Neural cell (in vitro differentiated cells): ENCODE data around the gene C3. TPM values are rescaled to one million over a fixed set of nuclear protein-coding genes. Genes with fewer than 3 reads are reported as not detected.

Experiments
- H2AFZ ChIP-seq: fragments of 200-600, 300-800 bp; sonication (generic), shearing (Covaris generic); 2 replicates; pipeline ENCODE4 v1.6.0; 2014; ENCODE audit warnings: low read depth, mild to moderate bottlenecking, antibody characterized with exemption, low read length, moderate library complexity
- H3F3A ChIP-seq: fragments of 200-600 bp; shearing (Covaris generic); 2 replicates; pipeline ENCODE4 v1.6.1; 2016; ENCODE audit warnings: mild to moderate bottlenecking, moderate library complexity, mixed read lengths, antibody characterized with exemption, low read length; ENCODE audit not compliant: insufficient read depth, poor library complexity, severe bottlenecking
- H3K27ac ChIP-seq: fragments of 200-600, 300-800 bp; sonication (generic), shearing (Covaris generic); 2 replicates; pipeline ENCODE4 v1.5.1; 2014; ENCODE audit warnings: mild to moderate bottlenecking, low read length, moderate library complexity
- H3K27me3 ChIP-seq: fragments of 300-800, 200-600 bp; sonication (generic), shearing (Covaris generic); 2 replicates; pipeline ENCODE4 v1.6.0; 2014; ENCODE audit warnings: mild to moderate bottlenecking, low read depth, low read length, moderate library complexity; ENCODE audit not compliant: insufficient read depth
- H3K36me3 ChIP-seq: fragments of 300-800, 200-600 bp; sonication (generic), shearing (Covaris generic); 2 replicates; pipeline ENCODE4 v1.5.1; 2014; ENCODE audit warnings: mild to moderate bottlenecking, antibody characterized with exemption, low read length, moderate library complexity; ENCODE audit not compliant: insufficient read depth
- H3K4me2 ChIP-seq: fragments of 300-800, 200-600 bp; sonication (generic), shearing (Covaris generic); 2 replicates; pipeline ENCODE4 v1.6.0; 2014; ENCODE audit warnings: mild to moderate bottlenecking, low read length
- H3K4me3 ChIP-seq: fragments of 300-800, 200-600 bp; sonication (generic), shearing (Covaris generic); 2 replicates; pipeline ENCODE4 v1.5.1; 2014; ENCODE audit warnings: mild to moderate bottlenecking, low read length, moderate library complexity
- H3K79me2 ChIP-seq: fragments of 200-600 bp; shearing (Covaris generic); replicated peaks from 2 replicates; pipeline ENCODE4 v1.6.0; 2014; ENCODE audit warnings: mild to moderate bottlenecking, low read length, moderate library complexity; ENCODE audit not compliant: insufficient read depth
- H3K9ac ChIP-seq: fragments of 300-800, 200-600 bp; sonication (generic), shearing (Covaris generic); 2 replicates; pipeline ENCODE4 v1.6.1; 2016; ENCODE audit warnings: mild to moderate bottlenecking, low read length, mixed read lengths
- H3K9me2 ChIP-seq: fragments of 200-600 bp; shearing (Covaris generic); 2 replicates; pipeline ENCODE4 v1.6.1; 2016; ENCODE audit warnings: mild to moderate bottlenecking, low read length, mixed read lengths; ENCODE audit not compliant: insufficient read depth
- H3K9me3 ChIP-seq: fragments of 200-600, 300-800 bp; sonication (generic), shearing (Covaris generic); 2 replicates; pipeline ENCODE4 v1.6.1; 2016; ENCODE audit warnings: mild to moderate bottlenecking, mixed run types, low read length, moderate library complexity, mixed read lengths
- H4K20me1 ChIP-seq: fragments of 200-600 bp; shearing (Covaris generic); 2 replicates; pipeline ENCODE4 v1.6.1; 2016; ENCODE audit warnings: mild to moderate bottlenecking, mixed run types; ENCODE audit not compliant: insufficient read depth
- EP300 ChIP-seq: fragments of 450-650 bp; conservative IDR thresholded peaks from 2 replicates; pipeline ENCODE4 v1.6.1; 2014; ENCODE audit warnings: antibody characterized with exemption, mild to moderate bottlenecking, moderate library complexity; ENCODE audit not compliant: poor library complexity, severe bottlenecking
- EZH2 ChIP-seq: fragments of 200-600, 300-800 bp; shearing (Covaris generic), sonication (generic); IDR thresholded peaks from 2 replicates; pipeline ENCODE4 v1.6.1; 2014; ENCODE audit warnings: antibody characterized with exemption, low read length, borderline replicate concordance, mild to moderate bottlenecking; ENCODE audit not compliant: insufficient read depth, poor library complexity, severe bottlenecking
- MXI1 ChIP-seq: fragments of 450-650 bp; conservative IDR thresholded peaks from 2 replicates; pipeline ENCODE4 v1.6.1; 2014; ENCODE audit warnings: antibody characterized with exemption, mild to moderate bottlenecking; ENCODE audit not compliant: poor library complexity, severe bottlenecking
- POLR2AphosphoS5 ChIP-seq: IDR thresholded peaks from 2 replicates; pipeline ENCODE4 v1.6.1; 2012
- RAD21 ChIP-seq: fragments of 450-650 bp; conservative IDR thresholded peaks from 2 replicates; pipeline ENCODE4 v1.6.1; 2014; ENCODE audit warnings: antibody characterized with exemption, mild to moderate bottlenecking, moderate library complexity
- SMC3 ChIP-seq: fragments of 450-650 bp; conservative IDR thresholded peaks from 2 replicates; pipeline ENCODE4 v1.6.1; 2014; ENCODE audit warnings: antibody characterized with exemption, mild to moderate bottlenecking, moderate library complexity; ENCODE audit not compliant: poor library complexity
- TAF1 ChIP-seq: IDR thresholded peaks from 2 replicates; pipeline ENCODE4 v1.6.1; 2012; ENCODE audit warnings: low read depth
- polyA plus RNA-seq: library from polyadenylated mRNA; depleted of rRNA; stranded (reverse); fragments of >200 nt; gene quantifications from 2 replicates; pipeline ENCODE4 v1.2.3, GENCODE V29; 2014
- TF ChIP-seq, protein P1 (sequence below): fragments of 450-650 bp; IDR thresholded peaks from 2 replicates; pipeline ENCODE4 v1.5.1; 2014; ENCODE audit warnings: antibody characterized with exemption, mild to moderate bottlenecking, moderate library complexity; ENCODE audit not compliant: poor library complexity, severe bottlenecking
- TF ChIP-seq, protein P2 (sequence below): IDR thresholded peaks from 2 replicates; pipeline ENCODE4 v1.6.1; 2012; ENCODE audit warnings: borderline replicate concordance

Gene C3
- polyA plus RNA-seq, 1 donor from 2014 or later = not detected

GRCh38 chr19:6697291-6697690, 23.2 kb downstream of the C3 start:
- H3K4me3 ChIP-seq = no peak overlapping the region
- no peaks in the 10 kb centered on the region for H3K9me2 ChIP-seq
- H3K4me2 ChIP-seq = no peak overlapping the region
- H3K27ac ChIP-seq = no peak overlapping the region
- H3K9me3 ChIP-seq = no peaks in the 10 kb centered on the region
- H3K36me3 ChIP-seq = no peaks in the 10 kb centered on the region
- no peak overlapping the region for H3K9ac ChIP-seq
- no peaks in the 10 kb centered on the region for H4K20me1 ChIP-seq
- no peaks in the 10 kb centered on the region for H3F3A ChIP-seq
- TF ChIP-seq, protein P1, sequence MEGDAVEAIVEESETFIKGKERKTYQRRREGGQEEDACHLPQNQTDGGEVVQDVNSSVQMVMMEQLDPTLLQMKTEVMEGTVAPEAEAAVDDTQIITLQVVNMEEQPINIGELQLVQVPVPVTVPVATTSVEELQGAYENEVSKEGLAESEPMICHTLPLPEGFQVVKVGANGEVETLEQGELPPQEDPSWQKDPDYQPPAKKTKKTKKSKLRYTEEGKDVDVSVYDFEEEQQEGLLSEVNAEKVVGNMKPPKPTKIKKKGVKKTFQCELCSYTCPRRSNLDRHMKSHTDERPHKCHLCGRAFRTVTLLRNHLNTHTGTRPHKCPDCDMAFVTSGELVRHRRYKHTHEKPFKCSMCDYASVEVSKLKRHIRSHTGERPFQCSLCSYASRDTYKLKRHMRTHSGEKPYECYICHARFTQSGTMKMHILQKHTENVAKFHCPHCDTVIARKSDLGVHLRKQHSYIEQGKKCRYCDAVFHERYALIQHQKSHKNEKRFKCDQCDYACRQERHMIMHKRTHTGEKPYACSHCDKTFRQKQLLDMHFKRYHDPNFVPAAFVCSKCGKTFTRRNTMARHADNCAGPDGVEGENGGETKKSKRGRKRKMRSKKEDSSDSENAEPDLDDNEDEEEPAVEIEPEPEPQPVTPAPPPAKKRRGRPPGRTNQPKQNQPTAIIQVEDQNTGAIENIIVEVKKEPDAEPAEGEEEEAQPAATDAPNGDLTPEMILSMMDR = no peak
- TF ChIP-seq, protein P2, sequence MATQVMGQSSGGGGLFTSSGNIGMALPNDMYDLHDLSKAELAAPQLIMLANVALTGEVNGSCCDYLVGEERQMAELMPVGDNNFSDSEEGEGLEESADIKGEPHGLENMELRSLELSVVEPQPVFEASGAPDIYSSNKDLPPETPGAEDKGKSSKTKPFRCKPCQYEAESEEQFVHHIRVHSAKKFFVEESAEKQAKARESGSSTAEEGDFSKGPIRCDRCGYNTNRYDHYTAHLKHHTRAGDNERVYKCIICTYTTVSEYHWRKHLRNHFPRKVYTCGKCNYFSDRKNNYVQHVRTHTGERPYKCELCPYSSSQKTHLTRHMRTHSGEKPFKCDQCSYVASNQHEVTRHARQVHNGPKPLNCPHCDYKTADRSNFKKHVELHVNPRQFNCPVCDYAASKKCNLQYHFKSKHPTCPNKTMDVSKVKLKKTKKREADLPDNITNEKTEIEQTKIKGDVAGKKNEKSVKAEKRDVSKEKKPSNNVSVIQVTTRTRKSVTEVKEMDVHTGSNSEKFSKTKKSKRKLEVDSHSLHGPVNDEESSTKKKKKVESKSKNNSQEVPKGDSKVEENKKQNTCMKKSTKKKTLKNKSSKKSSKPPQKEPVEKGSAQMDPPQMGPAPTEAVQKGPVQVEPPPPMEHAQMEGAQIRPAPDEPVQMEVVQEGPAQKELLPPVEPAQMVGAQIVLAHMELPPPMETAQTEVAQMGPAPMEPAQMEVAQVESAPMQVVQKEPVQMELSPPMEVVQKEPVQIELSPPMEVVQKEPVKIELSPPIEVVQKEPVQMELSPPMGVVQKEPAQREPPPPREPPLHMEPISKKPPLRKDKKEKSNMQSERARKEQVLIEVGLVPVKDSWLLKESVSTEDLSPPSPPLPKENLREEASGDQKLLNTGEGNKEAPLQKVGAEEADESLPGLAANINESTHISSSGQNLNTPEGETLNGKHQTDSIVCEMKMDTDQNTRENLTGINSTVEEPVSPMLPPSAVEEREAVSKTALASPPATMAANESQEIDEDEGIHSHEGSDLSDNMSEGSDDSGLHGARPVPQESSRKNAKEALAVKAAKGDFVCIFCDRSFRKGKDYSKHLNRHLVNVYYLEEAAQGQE = no peak
- TF ChIP-seq TAF1 (no peak), MXI1 (no peak), RAD21 (no peak), EP300 (no peak), POLR2AphosphoS5 (no peak), EZH2 (no peak), SMC3 (no peak)
- H3K79me2 ChIP-seq = no peaks in the 10 kb centered on the region
- no peak overlapping the region for H2AFZ ChIP-seq
- no peaks in the 10 kb centered on the region for H3K27me3 ChIP-seq

DNA sequence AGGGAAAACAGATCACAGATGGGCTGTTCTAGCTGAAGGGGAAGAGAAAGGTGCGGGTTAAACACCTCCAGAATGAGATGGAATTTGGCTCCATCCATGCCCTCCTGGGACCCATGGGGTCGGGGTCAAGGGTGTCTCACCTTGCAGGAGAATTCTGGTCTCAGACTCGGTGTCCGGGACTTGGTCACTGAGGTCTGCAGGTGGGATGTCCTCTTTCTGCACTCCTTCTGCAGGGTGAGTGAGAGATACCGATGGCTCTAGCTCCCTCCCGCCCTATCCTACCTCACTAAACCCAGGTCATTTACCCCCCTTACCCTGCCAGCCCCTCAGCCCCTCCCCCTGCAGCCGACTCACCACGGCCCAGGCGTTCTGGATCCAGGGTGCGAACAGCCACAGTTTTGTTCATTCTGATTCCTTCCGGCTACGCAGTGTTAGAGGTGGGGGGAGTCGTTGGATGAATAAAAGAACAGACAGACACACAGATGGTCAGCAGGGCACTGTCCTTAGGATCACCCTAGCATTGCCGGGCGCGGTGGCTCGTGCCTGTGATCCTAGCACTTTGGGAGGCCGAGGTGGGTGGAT, 24.1 kb downstream of the C3 start:
- no peak overlapping the region for H3K4me3 ChIP-seq
- H2AFZ ChIP-seq = no peak overlapping the region
- TF ChIP-seq, protein P1 = no peak
- TF ChIP-seq POLR2AphosphoS5 (no peak), RAD21 (no peak), MXI1 (no peak), EP300 (no peak), SMC3 (no peak), EZH2 (no peak), TAF1 (no peak)
- TF ChIP-seq, protein P2 = no peak
- H3K4me2 ChIP-seq = no peak overlapping the region
- no peak overlapping the region for H3K9ac ChIP-seq
- no peak overlapping the region for H3K27ac ChIP-seq
- H3F3A ChIP-seq = no peaks in the 10 kb centered on the region
- no peaks in the 10 kb centered on the region for H3K9me2 ChIP-seq
- no peaks in the 10 kb centered on the region for H4K20me1 ChIP-seq
- H3K79me2 ChIP-seq = no peaks in the 10 kb centered on the region
- H3K27me3 ChIP-seq = no peaks in the 10 kb centered on the region
- no peaks in the 10 kb centered on the region for H3K9me3 ChIP-seq
- H3K36me3 ChIP-seq = no peaks in the 10 kb centered on the region
